OCI-LY3 (cell line): ENCODE data around the gene C16orf90.

ENCODE experiments used
- H2AFZ ChIP-seq: fragments of 200-600, 300-600 bp; shearing (Covaris generic); 2 replicates; pipeline ENCODE4 v1.6.0; 2014; ENCODE audit warnings: antibody characterized with exemption, low read depth, low read length
- H3K27ac ChIP-seq: fragments of 200-600, 300-600 bp; sonication (generic); 2 replicates; pipeline ENCODE4 v1.5.1; 2014; ENCODE audit warnings: mild to moderate bottlenecking, low read length, moderate library complexity, mixed read lengths
- H3K27me3 ChIP-seq: fragments of 200-600, 300-600 bp; sonication (generic); 2 replicates; pipeline ENCODE4 v1.6.1; 2014; ENCODE audit warnings: low read depth, low read length, mixed read lengths
- H3K36me3 ChIP-seq: fragments of 200-600, 300-600 bp; sonication (generic); replicated peaks from 2 replicates; pipeline ENCODE3; 2014; ENCODE audit warnings: low read depth, low read length, mixed read lengths
- H3K4me1 ChIP-seq: fragments of 300-600, 200-600 bp; sonication (generic); 2 replicates; pipeline ENCODE4 v1.6.1; 2014; ENCODE audit warnings: low read length, mixed read lengths
- H3K4me2 ChIP-seq: fragments of 200-600, 300-600 bp; sonication (generic); 2 replicates; pipeline ENCODE4 v1.6.1; 2014; ENCODE audit warnings: low read length, mixed read lengths
- H3K4me3 ChIP-seq: fragments of 300-600, 200-600 bp; sonication (generic); 2 replicates; pipeline ENCODE4 v1.5.1; 2014; ENCODE audit warnings: antibody characterized with exemption, mild to moderate bottlenecking, low read length, moderate library complexity
- H3K79me2 ChIP-seq: fragments of 300-600, 200-600 bp; shearing (Covaris generic); 2 replicates; pipeline ENCODE4 v1.6.1; 2014; ENCODE audit warnings: mild to moderate bottlenecking, low read length, mixed read lengths
- H3K9ac ChIP-seq: fragments of 300-600, 200-600 bp; shearing (Covaris generic); 2 replicates; pipeline ENCODE4 v1.6.0; 2014; ENCODE audit warnings: mild to moderate bottlenecking, low read length, moderate library complexity
- H3K9me3 ChIP-seq: fragments of 200-600, 300-600 bp; shearing (Covaris generic); 2 replicates; pipeline ENCODE4 v1.6.1; 2014; ENCODE audit warnings: low read length, mixed read lengths; ENCODE audit not compliant: insufficient read depth
- H4K20me1 ChIP-seq: fragments of 200-600, 300-600 bp; sonication (generic); 2 replicates; pipeline ENCODE4 v1.6.1; 2016; ENCODE audit warnings: low read length, mixed read lengths; ENCODE audit not compliant: insufficient read depth
- EZH2phosphoT487 ChIP-seq: fragments of 200-600 bp; shearing (Covaris generic); IDR thresholded peaks from 2 replicates; pipeline ENCODE4 v1.6.1; 2018; ENCODE audit warnings: antibody characterized with exemption, mixed run types, low read depth
- TF ChIP-seq, protein P1 (sequence below): fragments of 200-600, 300-600 bp; sonication (generic); IDR thresholded peaks from 2 replicates; pipeline ENCODE4 v1.5.1; 2014; ENCODE audit warnings: antibody characterized with exemption, low read length, low read depth

The C16orf90 gene

DNA sequence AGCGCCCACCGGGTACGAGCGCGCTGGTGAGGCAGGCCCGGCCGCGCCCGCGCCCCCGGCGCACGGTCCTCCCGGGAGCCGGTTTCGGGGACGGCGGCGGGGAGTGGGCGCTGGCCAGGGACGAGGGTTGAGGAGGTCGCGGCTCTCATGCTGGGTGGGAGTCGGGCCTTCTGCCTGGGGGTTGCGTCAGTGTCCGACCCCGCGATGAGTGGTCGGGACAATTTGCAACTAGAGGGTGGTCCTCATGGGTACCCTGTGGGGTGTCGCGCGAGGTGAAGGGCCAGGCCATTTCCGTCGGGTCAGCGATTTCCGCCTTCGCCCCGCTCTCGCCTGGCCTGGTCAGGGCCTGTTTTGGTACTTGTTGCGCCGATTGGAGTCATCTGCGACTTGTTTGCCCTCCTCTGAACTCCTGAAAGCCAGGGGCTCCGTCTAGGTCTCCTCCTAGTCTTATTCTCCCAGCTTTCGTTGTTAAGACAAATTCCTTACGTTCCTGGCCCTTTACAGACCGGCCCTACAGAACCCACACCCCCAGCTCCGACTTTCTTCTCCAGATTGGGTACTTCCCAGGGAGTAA, 36.9 kb downstream of the C16orf90 start:
- TF ChIP-seq EZH2phosphoT487 = no peak
- TF ChIP-seq, protein P1, sequence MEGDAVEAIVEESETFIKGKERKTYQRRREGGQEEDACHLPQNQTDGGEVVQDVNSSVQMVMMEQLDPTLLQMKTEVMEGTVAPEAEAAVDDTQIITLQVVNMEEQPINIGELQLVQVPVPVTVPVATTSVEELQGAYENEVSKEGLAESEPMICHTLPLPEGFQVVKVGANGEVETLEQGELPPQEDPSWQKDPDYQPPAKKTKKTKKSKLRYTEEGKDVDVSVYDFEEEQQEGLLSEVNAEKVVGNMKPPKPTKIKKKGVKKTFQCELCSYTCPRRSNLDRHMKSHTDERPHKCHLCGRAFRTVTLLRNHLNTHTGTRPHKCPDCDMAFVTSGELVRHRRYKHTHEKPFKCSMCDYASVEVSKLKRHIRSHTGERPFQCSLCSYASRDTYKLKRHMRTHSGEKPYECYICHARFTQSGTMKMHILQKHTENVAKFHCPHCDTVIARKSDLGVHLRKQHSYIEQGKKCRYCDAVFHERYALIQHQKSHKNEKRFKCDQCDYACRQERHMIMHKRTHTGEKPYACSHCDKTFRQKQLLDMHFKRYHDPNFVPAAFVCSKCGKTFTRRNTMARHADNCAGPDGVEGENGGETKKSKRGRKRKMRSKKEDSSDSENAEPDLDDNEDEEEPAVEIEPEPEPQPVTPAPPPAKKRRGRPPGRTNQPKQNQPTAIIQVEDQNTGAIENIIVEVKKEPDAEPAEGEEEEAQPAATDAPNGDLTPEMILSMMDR = no peak
- H3K27me3 ChIP-seq = no peaks in the 10 kb centered on the region
- H3K4me1 ChIP-seq = peaks cover 14% of the 10 kb centered on the region
- peaks cover 27% of the 10 kb centered on the region for H4K20me1 ChIP-seq
- no peak overlapping the region; the same call in 1 of the 2 replicates for H2AFZ ChIP-seq
- peaks cover 61% of the 10 kb centered on the region for H3K79me2 ChIP-seq
- H3K9ac ChIP-seq = peak overlapping the region; percentile 96
- H3K9me3 ChIP-seq = no peaks in the 10 kb centered on the region
- H3K4me2 ChIP-seq = peak overlapping the region; percentile 98
- peak overlapping the region; percentile 59 for H3K27ac ChIP-seq
- peak overlapping the region; percentile 97 for H3K4me3 ChIP-seq
- H3K36me3 ChIP-seq = no peaks in the 10 kb centered on the region

DNA sequence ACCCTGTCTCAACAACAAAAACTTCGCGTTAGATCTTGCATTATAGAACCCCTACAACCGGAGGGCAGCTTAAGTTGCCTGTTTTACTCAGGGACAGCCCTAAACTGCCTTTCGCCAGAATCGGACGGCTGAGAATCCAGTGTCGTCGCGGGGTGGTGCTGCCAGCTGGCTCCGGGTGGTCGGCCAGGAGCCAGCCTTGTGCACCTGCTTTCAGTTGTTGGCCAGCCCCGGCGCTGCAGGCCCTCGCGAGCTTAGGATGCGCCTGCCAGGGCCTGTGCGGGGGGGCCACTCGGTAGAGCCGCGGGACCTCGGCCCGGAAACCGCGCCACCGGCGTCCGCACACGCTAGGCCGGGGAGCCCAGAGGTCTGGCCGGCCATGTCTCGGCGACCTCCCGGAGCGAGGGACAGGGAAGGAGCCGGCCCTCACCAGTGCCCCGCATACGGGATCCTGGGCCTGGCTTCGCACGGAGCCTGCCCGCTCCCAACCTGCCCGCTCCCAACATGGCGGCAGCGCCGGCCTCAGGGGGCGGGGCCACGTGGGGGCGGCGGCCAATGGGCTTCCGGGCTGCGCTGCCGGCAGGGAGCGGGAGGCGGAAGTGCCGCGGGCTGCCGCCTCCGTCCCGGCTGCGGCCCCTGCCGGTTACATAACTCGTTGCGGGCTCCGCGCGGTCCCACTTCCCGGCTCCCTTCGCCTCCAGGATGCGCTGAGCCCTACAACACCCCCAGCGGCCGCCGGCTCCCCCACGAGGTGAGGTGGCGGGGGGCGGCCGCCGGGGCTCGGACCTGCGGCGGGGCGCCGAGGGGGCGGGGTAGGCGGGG, 37.6 kb downstream of the C16orf90 start:
- Histone ChIP-seq H4K20me1 (peaks cover 27% of the 10 kb centered on the region), H3K9ac (peak overlapping the region; percentile 96), H3K27me3 (no peaks in the 10 kb centered on the region), H3K27ac (peak overlapping the region; percentile 59), H3K4me2 (peak overlapping the region; percentile 98), H3K4me3 (peak overlapping the region; percentile 97), H3K79me2 (peaks cover 54% of the 10 kb centered on the region), H3K4me1 (peaks cover 14% of the 10 kb centered on the region), H3K9me3 (no peaks in the 10 kb centered on the region), H3K36me3 (no peaks in the 10 kb centered on the region), H2AFZ (no peak overlapping the region)
- no peak for TF ChIP-seq EZH2phosphoT487
- TF ChIP-seq, protein P1 = peak; percentile 35

DNA sequence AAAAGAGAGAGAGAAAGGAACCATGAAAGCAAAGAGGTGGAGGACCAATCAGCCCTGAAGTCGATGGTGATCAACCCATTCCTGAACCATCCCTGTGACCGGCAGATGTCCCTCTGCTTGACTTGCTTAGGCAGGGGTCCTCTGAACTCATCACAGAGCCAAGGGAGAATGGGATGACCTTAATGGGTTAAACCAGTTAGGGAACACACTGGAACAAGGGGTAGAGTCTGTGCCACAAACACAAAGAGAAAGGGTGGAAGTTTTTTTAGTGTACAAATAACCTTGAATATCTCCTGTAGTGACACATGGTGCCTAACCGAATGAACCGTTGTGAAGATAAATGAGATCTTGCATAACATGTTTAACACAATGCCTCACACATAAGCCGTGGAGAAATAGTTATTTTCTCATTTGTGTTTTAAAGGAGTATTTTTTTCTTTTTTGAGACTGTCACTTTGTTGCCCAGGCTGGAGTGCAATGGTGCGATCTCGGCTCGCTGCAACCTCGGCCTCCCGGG, 40.6 kb downstream of the C16orf90 start:
- Histone ChIP-seq H3K27me3 (no peaks in the 10 kb centered on the region), H3K27ac (no peak overlapping the region), H2AFZ (no peak overlapping the region), H3K4me3 (no peak overlapping the region), H3K36me3 (peaks cover 7% of the 10 kb centered on the region), H3K4me2 (no peak overlapping the region), H3K9ac (no peak overlapping the region), H3K79me2 (peaks cover 24% of the 10 kb centered on the region), H3K9me3 (no peaks in the 10 kb centered on the region), H4K20me1 (peaks cover 5% of the 10 kb centered on the region), H3K4me1 (peaks cover 13% of the 10 kb centered on the region)
- TF ChIP-seq EZH2phosphoT487 = no peak
- TF ChIP-seq, protein P1 = no peak

DNA sequence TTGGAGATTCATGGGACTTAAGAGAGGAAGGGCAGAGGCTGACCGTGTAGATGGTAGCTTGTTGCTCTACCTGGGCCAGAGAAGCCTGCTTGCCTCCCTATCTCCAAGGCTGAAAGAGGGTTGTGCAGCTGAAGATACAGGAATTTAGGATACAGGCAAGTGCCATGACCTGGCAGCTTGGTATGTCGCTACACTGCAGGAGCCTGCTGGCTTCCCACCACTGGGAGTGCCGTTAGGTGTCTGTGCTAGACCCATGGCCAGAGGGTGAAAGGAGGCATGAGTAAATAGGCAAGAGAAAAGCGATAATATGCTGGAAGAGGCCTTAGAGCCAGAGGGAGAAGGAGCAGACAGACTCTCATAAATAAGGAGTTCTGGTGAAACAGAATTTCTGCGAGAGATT, 41.2 kb downstream of the C16orf90 start:
- TF ChIP-seq, protein P1 = no peak
- TF ChIP-seq EZH2phosphoT487 = no peak
- Histone ChIP-seq H3K27ac (no peak overlapping the region), H2AFZ (no peak overlapping the region), H3K36me3 (peaks cover 7% of the 10 kb centered on the region), H3K27me3 (no peaks in the 10 kb centered on the region), H3K4me2 (no peak overlapping the region), H3K4me3 (no peak overlapping the region), H3K9ac (no peak overlapping the region), H3K79me2 (peaks cover 18% of the 10 kb centered on the region), H3K9me3 (no peaks in the 10 kb centered on the region), H4K20me1 (no peaks in the 10 kb centered on the region), H3K4me1 (peaks cover 7% of the 10 kb centered on the region)
